ENCODE results near the gene BCAR1. TPM values are rescaled to one million over a fixed set of nuclear protein-coding genes. Genes with fewer than 3 reads are reported as not detected.

The BCAR1 gene
- total RNA-seq, 1 experiment from 2014 or later = 58.6 TPM

GRCh38 chr16:75289189-75289588 is 37.8 kb upstream of the BCAR1 start:
- H3K27ac Mint-ChIP-seq (ENCODE audit: low read depth, unreplicated experiment) = peak overlapping the region; percentile 37
- peak; percentile 30 for DNase-seq (ENCODE audit: unreplicated experiment)

GRCh38 chr16:75288596-75289120 is 37.2 kb upstream of the BCAR1 start:
- Mint-ChIP-seq H3K4me1 (ENCODE audit: insufficient read depth, unreplicated experiment) (peaks cover 18% of the 10 kb centered on the region), H3K9me3 (ENCODE audit: unreplicated experiment) (no peaks in the 10 kb centered on the region), H3K27me3 (ENCODE audit: insufficient read depth, unreplicated experiment) (no peaks in the 10 kb centered on the region), H3K36me3 (ENCODE audit: insufficient read depth, unreplicated experiment) (peaks cover 38% of the 10 kb centered on the region), H3K27ac (ENCODE audit: low read depth, unreplicated experiment) (peak overlapping the region; percentile 37), H3K4me3 (ENCODE audit: unreplicated experiment) (peak overlapping the region; percentile 54)
- ChIA-PET POLR2A (interaction anchor here (0.6 to 2.5 kb wide), 8 partner anchors 10 to 83 kb away, joined by 3 to 30 read pairs (median 4); partner anchors contain the start of gene BCAR1), CTCF (interaction anchor here (0.5 to 1.5 kb wide), 5 partner anchors 13 to 331 kb away, joined by 3 to 5 read pairs (median 3); no protein-coding TSS in a partner anchor)
- no TSS peak for BruUV-seq (replicated peaks)
- intact Hi-C loops (cut with micrococcal nuclease) = no loop called here
- DNase-seq (ENCODE audit: unreplicated experiment) = no peak
- no peak for TF ChIP-seq CTCF (IDR thresholded peaks at IDR 0.05; ENCODE audit: unreplicated experiment)

More at GRCh38 chr16:75289189-75289588, 37.8 kb upstream of the BCAR1 start:
- ChIA-PET CTCF (interaction anchor here (0.6 kb wide), 1 partner anchor 330 kb away, joined by 3 read pairs; no protein-coding TSS in a partner anchor), POLR2A (interaction anchor here (0.8 to 2.5 kb wide), 3 partner anchors 16 to 83 kb away, joined by 3 to 30 read pairs (median 3); no protein-coding TSS in a partner anchor)
- intact Hi-C loops (cut with micrococcal nuclease) = no loop called here
- H3K4me1 Mint-ChIP-seq (ENCODE audit: insufficient read depth, unreplicated experiment) = peaks cover 18% of the 10 kb centered on the region
- peaks cover 38% of the 10 kb centered on the region for H3K36me3 Mint-ChIP-seq (ENCODE audit: insufficient read depth, unreplicated experiment)
- no peaks in the 10 kb centered on the region for H3K27me3 Mint-ChIP-seq (ENCODE audit: insufficient read depth, unreplicated experiment)
- H3K9me3 Mint-ChIP-seq (ENCODE audit: unreplicated experiment) = no peaks in the 10 kb centered on the region
- no peak for TF ChIP-seq CTCF (IDR thresholded peaks at IDR 0.05; ENCODE audit: unreplicated experiment)
- H3K4me3 Mint-ChIP-seq (ENCODE audit: unreplicated experiment) = no peak overlapping the region
- no TSS peak for BruUV-seq (replicated peaks)

- no peak for DNase-seq (ENCODE audit: unreplicated experiment)
Observed at GRCh38 chr16:75288181-75288580, 36.8 kb upstream of the BCAR1 start.

More at GRCh38 chr16:75288181-75288580, 36.8 kb upstream of the BCAR1 start:
- ChIA-PET CTCF (interaction anchor here (0.5 to 1.5 kb wide), 4 partner anchors 14 to 97 kb away, joined by 3 to 5 read pairs (median 4); no protein-coding TSS in a partner anchor), POLR2A (interaction anchor here (0.6 to 2.5 kb wide), 7 partner anchors 9 to 70 kb away, joined by 3 to 30 read pairs (median 4); partner anchors contain the start of gene BCAR1)
- Mint-ChIP-seq H3K4me1 (ENCODE audit: insufficient read depth, unreplicated experiment) (peaks cover 18% of the 10 kb centered on the region), H3K36me3 (ENCODE audit: insufficient read depth, unreplicated experiment) (peaks cover 35% of the 10 kb centered on the region), H3K9me3 (ENCODE audit: unreplicated experiment) (no peaks in the 10 kb centered on the region), H3K27me3 (ENCODE audit: insufficient read depth, unreplicated experiment) (no peaks in the 10 kb centered on the region), H3K27ac (ENCODE audit: low read depth, unreplicated experiment) (peak overlapping the region; percentile 37), H3K4me3 (ENCODE audit: unreplicated experiment) (peak overlapping the region; percentile 54)
- no peak for TF ChIP-seq CTCF (IDR thresholded peaks at IDR 0.05; ENCODE audit: unreplicated experiment)
- no TSS peak for BruUV-seq (replicated peaks)
- intact Hi-C loops (cut with micrococcal nuclease) = no loop called here

Data from MCF 10A (cell line).